Measurements from ENCODE around the gene CAPN7. TPM values are rescaled to one million over a fixed set of nuclear protein-coding genes. Genes with fewer than 3 reads are reported as not detected.

Gene CAPN7
- total RNA-seq, 4 donors from 2014 or later, result 87.8 to 147 (median 116) TPM

DNA sequence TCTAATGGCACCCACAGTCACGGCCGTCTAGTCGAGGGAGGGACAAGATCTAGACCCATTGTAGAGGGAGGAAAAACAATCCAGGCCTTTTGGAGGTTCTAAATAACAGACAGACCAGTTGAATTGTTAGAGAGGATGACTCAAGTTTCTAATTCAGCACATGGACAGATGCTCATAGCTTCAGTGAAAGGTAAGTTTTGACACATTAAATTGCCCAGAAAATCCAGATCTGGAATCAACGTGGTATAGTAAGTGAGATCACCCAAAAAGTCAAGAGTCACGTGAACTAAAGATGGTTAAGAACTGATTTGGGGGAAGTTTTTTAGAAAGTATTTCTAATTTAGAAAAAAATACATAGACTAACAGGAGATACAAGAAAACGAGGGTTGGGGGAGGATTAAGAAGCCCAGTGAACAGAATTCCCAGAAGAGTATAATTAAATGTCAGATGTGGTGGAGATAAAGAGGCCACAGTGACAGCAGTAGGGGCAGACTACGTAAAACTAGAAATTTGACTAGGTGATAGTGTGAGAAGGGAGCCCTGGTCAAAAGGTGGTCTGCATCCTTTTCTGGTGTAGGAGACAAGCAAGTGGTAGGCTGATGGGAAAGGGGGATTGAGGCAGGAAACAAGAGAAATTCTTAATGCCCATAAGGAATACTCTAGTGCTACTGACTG, 47.1 kb downstream of the CAPN7 start:
- Histone ChIP-seq H3K4me3 (replicated peaks in 1 of 3) (no peak overlapping the region), H3K4me1 (peaks cover 8 to 19% of the 10 kb centered on the region in 2 donors), H3K9me3 (no peaks in the 10 kb centered on the region), H3K27ac (peak overlapping the region in 2 of 3 donors; percentile 18 to 73), H3K36me3 (peaks cover 49 to 54% of the 10 kb centered on the region in 2 donors), H3K27me3 (no peaks in the 10 kb centered on the region)
- intact Hi-C loops (cut with DNase I), result no loop called here
- DNase-seq, result no peak
- 87 to 91% methylated on average over 7 of the region's 7 CpGs for WGBS, 2 donors
- TF ChIP-seq POLR2A (IDR thresholded peaks at IDR 0.05), result no peak
- TF ChIP-seq, protein P1, sequence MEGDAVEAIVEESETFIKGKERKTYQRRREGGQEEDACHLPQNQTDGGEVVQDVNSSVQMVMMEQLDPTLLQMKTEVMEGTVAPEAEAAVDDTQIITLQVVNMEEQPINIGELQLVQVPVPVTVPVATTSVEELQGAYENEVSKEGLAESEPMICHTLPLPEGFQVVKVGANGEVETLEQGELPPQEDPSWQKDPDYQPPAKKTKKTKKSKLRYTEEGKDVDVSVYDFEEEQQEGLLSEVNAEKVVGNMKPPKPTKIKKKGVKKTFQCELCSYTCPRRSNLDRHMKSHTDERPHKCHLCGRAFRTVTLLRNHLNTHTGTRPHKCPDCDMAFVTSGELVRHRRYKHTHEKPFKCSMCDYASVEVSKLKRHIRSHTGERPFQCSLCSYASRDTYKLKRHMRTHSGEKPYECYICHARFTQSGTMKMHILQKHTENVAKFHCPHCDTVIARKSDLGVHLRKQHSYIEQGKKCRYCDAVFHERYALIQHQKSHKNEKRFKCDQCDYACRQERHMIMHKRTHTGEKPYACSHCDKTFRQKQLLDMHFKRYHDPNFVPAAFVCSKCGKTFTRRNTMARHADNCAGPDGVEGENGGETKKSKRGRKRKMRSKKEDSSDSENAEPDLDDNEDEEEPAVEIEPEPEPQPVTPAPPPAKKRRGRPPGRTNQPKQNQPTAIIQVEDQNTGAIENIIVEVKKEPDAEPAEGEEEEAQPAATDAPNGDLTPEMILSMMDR (IDR thresholded peaks at IDR 0.05), result no peak

DNA sequence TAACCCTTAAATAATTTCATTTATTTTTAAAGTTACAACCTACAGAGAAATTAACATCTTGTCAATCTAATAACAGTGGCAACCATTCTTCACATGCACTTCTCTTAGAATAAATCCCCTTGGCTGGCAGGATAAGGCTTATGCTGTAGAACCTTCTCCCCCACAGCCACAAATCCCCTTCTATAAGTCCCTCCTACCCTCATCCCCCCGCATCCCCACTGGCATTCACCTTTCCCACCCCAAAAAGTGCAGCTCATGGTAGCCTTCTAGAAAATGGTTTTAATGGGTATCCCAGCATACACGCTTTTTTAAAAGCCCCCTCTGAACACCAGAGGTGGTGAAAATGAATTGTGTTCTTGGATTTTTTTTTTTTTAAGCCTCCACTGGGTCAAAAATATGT, 49.2 kb downstream of the CAPN7 start:
- 94% methylated on average over 2 of the region's 2 CpGs for WGBS, 2 donors
- no peak for TF ChIP-seq POLR2A (IDR thresholded peaks at IDR 0.05)
- TF ChIP-seq, protein P1 (IDR thresholded peaks at IDR 0.05), result no peak
- H3K27me3 ChIP-seq, result no peaks in the 10 kb centered on the region
- H3K27ac ChIP-seq, result peak overlapping the region in 2 of 3 donors; percentile 8 to 73
- H3K9me3 ChIP-seq, result no peaks in the 10 kb centered on the region
- DNase-seq, result no peak
- no peak overlapping the region for H3K4me3 ChIP-seq (replicated peaks in 1 of 3)
- peaks cover 8 to 19% of the 10 kb centered on the region in 2 donors for H3K4me1 ChIP-seq
- intact Hi-C loops (cut with DNase I), result no loop called here
- H3K36me3 ChIP-seq, result peaks cover 50 to 60% of the 10 kb centered on the region in 2 donors

DNA sequence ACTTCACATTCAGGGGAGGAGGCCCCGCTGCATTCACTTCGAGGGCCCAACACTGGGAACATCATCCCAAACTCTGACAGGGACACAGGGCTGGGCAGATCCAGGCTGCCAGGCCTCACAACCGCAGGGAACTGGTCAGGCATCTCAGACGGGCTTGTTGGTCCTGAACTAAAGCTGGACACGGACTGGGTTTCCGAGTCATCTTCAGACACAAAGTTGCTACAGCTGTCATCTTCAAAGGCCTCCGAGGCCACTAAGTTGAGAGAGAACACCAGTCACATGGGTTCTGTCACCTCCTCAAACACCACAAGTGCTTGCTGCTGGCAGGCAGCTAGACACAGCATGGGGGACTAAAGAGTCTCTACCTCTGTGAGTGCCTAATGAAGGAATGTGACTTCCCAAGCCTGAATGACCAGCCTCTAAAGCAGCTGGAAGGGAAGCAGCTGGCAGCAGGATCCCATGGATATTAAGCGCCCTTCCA, 50.9 kb downstream of the CAPN7 start:
- peak; percentile 82 to 88 for DNase-seq
- WGBS, 2 donors, result 60 to 66% methylated on average over 2 to 7 of the region's 8 CpGs
- Histone ChIP-seq H3K27ac (peak overlapping the region; percentile 26 to 74 (median 73)), H3K9me3 (no peaks in the 10 kb centered on the region), H3K4me3 (replicated peaks in 1 of 3) (no peak overlapping the region), H3K36me3 (peaks cover 35 to 50% of the 10 kb centered on the region in 2 donors), H3K4me1 (peaks cover 12 to 27% of the 10 kb centered on the region in 2 donors), H3K27me3 (no peaks in the 10 kb centered on the region)
- TF ChIP-seq POLR2A (IDR thresholded peaks at IDR 0.05), result no peak
- TF ChIP-seq, protein P1 (IDR thresholded peaks at IDR 0.05), result no peak
- intact Hi-C loops (cut with DNase I), result no loop called here

DNA sequence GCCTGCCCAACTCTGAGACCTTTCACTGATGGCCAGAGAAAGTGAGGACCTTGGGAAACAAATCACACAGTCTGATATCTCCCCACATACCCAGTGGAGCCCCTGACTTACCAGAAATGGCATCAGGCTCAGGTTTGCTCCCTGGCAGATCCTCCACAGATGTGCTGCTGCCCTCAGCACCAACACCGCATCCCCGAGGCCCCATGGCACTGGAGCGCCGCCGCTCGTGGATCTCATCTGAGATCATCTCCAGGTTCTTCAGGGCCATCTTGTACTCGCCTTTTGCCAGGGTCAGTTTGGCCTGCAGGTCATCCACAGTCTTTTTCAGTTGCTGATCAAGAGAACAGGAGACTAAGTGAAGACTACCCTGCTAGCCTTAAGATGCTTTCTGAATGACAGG, 52.7 kb downstream of the CAPN7 start:
- Histone ChIP-seq H3K9me3 (no peaks in the 10 kb centered on the region), H3K4me1 (peaks cover 20 to 33% of the 10 kb centered on the region in 2 donors), H3K4me3 (replicated peaks in 1 of 3) (no peak overlapping the region), H3K27ac (peak overlapping the region in 2 of 3 donors; percentile 5 to 73), H3K36me3 (peaks cover 33 to 39% of the 10 kb centered on the region in 2 donors), H3K27me3 (no peaks in the 10 kb centered on the region)
- 98 to 100% methylated on average over 7 of the region's 7 CpGs for WGBS, 2 donors
- intact Hi-C loops (cut with DNase I), result no loop called here
- TF ChIP-seq POLR2A (IDR thresholded peaks at IDR 0.05), result no peak
- TF ChIP-seq, protein P1 (IDR thresholded peaks at IDR 0.05), result no peak
- DNase-seq, result no peak

DNA sequence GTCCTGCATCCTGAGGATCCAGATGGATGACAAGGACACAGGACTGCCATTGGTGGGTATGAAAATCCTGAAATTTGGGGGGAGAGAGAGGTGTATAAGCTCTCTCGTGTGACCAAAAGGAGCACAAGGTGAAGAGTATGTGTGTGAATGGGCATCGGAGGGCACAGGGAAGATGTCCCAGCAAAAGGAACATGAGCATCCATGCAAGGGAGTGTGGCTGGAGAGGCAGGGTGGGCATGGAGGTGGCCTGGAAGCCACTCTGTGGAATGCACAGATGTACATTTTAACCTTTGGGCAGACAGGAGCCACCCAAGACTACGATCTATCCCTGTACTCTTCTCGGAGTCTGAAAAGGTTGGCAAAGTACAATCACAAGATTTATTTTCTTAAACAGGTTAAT, 54.5 kb downstream of the CAPN7 start:
- H3K27ac ChIP-seq, result peak overlapping the region in 2 of 3 donors; percentile 40 to 57
- H3K4me1 ChIP-seq, result peaks cover 36 to 51% of the 10 kb centered on the region in 2 donors
- no peak for DNase-seq
- intact Hi-C loops (cut with DNase I), result loop anchor here (10.0 kb wide), 1 partner anchor 56 kb away; the partner anchor contains the start of gene CAPN7
- peaks cover 26 to 31% of the 10 kb centered on the region in 2 donors for H3K36me3 ChIP-seq
- WGBS, 2 donors, result 95 to 98% methylated on average over 4 of the region's 4 CpGs
- H3K4me3 ChIP-seq (replicated peaks in 1 of 3), result no peak overlapping the region
- TF ChIP-seq, protein P1 (IDR thresholded peaks at IDR 0.05), result no peak
- no peak for TF ChIP-seq POLR2A (IDR thresholded peaks at IDR 0.05)
- H3K9me3 ChIP-seq, result no peaks in the 10 kb centered on the region
- H3K27me3 ChIP-seq, result no peaks in the 10 kb centered on the region
